GM12865 (cell line): ENCODE results near the gene ARGFX.

Experiments used
- DNase-seq: peaks from one replicate; pipeline ENCODE4 v3.0.0; 2010; ENCODE audit warnings: low read depth
- H3K4me3 ChIP-seq: 2 replicates; pipeline ENCODE4 v1.5.1; 2011; ENCODE audit warnings: mild to moderate bottlenecking, low read depth, low read length, control low read depth
- CTCF ChIP-seq: IDR thresholded peaks from 2 replicates; pipeline ENCODE4 v1.5.1; 2011; ENCODE audit warnings: low read length, control low read depth, low read depth, inconsistent platforms; ENCODE audit not compliant: insufficient read depth; ENCODE audit errors: missing control alignments

ARGFX gene

GRCh38 chr3:121545574-121546455 lies 21.9 kb upstream of the ARGFX start, which contains the start of gene POLQ:
Gene POLQ (minus strand): TSS chr3:121545988. CDS start chr3:121545877, 111 bp downstream.
- TF ChIP-seq CTCF: no peak
- H3K4me3 ChIP-seq: peak within 1 kb of the TSS; percentile 84
- DNase-seq: peak; percentile 97

- no peak overlapping the region for H3K4me3 ChIP-seq
- no peak for TF ChIP-seq CTCF
Measured at GRCh38 chr3:121552379-121552778, 15.4 kb upstream of the ARGFX start.

GRCh38 chr3:121552797-121553196 lies 15.0 kb upstream of the ARGFX start:
- no peak for DNase-seq
- no peak for TF ChIP-seq CTCF
- H3K4me3 ChIP-seq: no peak overlapping the region

More at GRCh38 chr3:121552379-121552778, 15.4 kb upstream of the ARGFX start:
- no peak for DNase-seq

GRCh38 chr3:121557426-121557934 lies 10.3 kb upstream of the ARGFX start:
- DNase-seq: no peak
- TF ChIP-seq CTCF: no peak

GRCh38 chr3:121562148-121562547 lies 5.6 kb upstream of the ARGFX start:
- H3K4me3 ChIP-seq: no peak overlapping the region
- TF ChIP-seq CTCF: no peak
- DNase-seq: no peak

More at GRCh38 chr3:121557426-121557934, 10.3 kb upstream of the ARGFX start:
- H3K4me3 ChIP-seq: no peak overlapping the region

GRCh38 chr3:121566773-121567172 lies 976 bp upstream of the ARGFX start:
- no peak for TF ChIP-seq CTCF
- no peak for DNase-seq
- no peak overlapping the region for H3K4me3 ChIP-seq
